ENCODE measurements around the gene TENM3. TPM values are rescaled to one million over a fixed set of nuclear protein-coding genes. Genes with fewer than 3 reads are reported as not detected.

Gene TENM3
- total RNA-seq, 1 donor from 2014 or later: 17.8 TPM

- peak; percentile 73 for DNase-seq (ENCODE audit: low read depth, low spot score)
Observed at GRCh38 chr4:182604953-182605352, 361.8 kb downstream of the TENM3 start.

GRCh38 chr4:182608525-182608924, 365.3 kb downstream of the TENM3 start:
- no peak for DNase-seq (ENCODE audit: low read depth, low spot score)

- DNase-seq (ENCODE audit: low read depth, low spot score): no peak
Observed at GRCh38 chr4:182616476-182616875, 373.3 kb downstream of the TENM3 start.

- DNase-seq (ENCODE audit: low read depth, low spot score): no peak
Observed at GRCh38 chr4:182619660-182620059, 376.5 kb downstream of the TENM3 start.

- DNase-seq (ENCODE audit: low read depth, low spot score): no peak
Observed at GRCh38 chr4:182620111-182620980, 377.1 kb downstream of the TENM3 start.

- no peak for DNase-seq (ENCODE audit: low read depth, low spot score)
Observed at GRCh38 chr4:182624281-182624680, 381.1 kb downstream of the TENM3 start.

GRCh38 chr4:182625193-182625592, 382.0 kb downstream of the TENM3 start:
- DNase-seq (ENCODE audit: low read depth, low spot score): no peak

- DNase-seq (ENCODE audit: low read depth, low spot score): no peak
Observed at GRCh38 chr4:182627996-182628395, 384.8 kb downstream of the TENM3 start.

- no peak for DNase-seq (ENCODE audit: low read depth, low spot score)
Observed at GRCh38 chr4:182628544-182628943, 385.3 kb downstream of the TENM3 start.

GRCh38 chr4:182629096-182629495, 385.9 kb downstream of the TENM3 start:
- no peak for DNase-seq (ENCODE audit: low read depth, low spot score)

GRCh38 chr4:182640491-182640890, 397.3 kb downstream of the TENM3 start:
- no peak for DNase-seq (ENCODE audit: low read depth, low spot score)

GRCh38 chr4:182640932-182641331, 397.7 kb downstream of the TENM3 start:
- DNase-seq (ENCODE audit: low read depth, low spot score): no peak

- DNase-seq (ENCODE audit: low read depth, low spot score): no peak
Observed at GRCh38 chr4:182642831-182643230, 399.6 kb downstream of the TENM3 start.

GRCh38 chr4:182643801-182644682, 400.8 kb downstream of the TENM3 start:
- DNase-seq (ENCODE audit: low read depth, low spot score): no peak

- no peak for DNase-seq (ENCODE audit: low read depth, low spot score)
Observed at GRCh38 chr4:182644683-182645050, 401.5 kb downstream of the TENM3 start.

- DNase-seq (ENCODE audit: low read depth, low spot score): no peak
Observed at GRCh38 chr4:182645511-182645910, 402.3 kb downstream of the TENM3 start.

GRCh38 chr4:182647646-182648300, 404.6 kb downstream of the TENM3 start:
- no peak for DNase-seq (ENCODE audit: low read depth, low spot score)

- no peak for DNase-seq (ENCODE audit: low read depth, low spot score)
Observed at GRCh38 chr4:182648766-182649165, 405.6 kb downstream of the TENM3 start.

- DNase-seq (ENCODE audit: low read depth, low spot score): no peak
Observed at GRCh38 chr4:182649698-182650477, 406.7 kb downstream of the TENM3 start.

GRCh38 chr4:182653596-182653995, 410.4 kb downstream of the TENM3 start:
- DNase-seq (ENCODE audit: low read depth, low spot score): peak; percentile 29

GRCh38 chr4:182655340-182655739, 412.1 kb downstream of the TENM3 start:
- no peak for DNase-seq (ENCODE audit: low read depth, low spot score)

Data from pulmonary artery endothelial cell (primary cell).